GM12878 (cell line): Measurements from ENCODE around the gene MATN1. TPM values are rescaled to one million over a fixed set of nuclear protein-coding genes. Genes with fewer than 3 reads are reported as not detected.

Experiments used
- ATAC-seq: fragments of 200-7000 bp; cut with Tn5 transposase; 3 replicates; pipeline ENCODE4 v1.9.1; 2020; ENCODE audit warnings: mild to moderate bottlenecking, moderate library complexity
- BruUV-seq: library from RNA; stranded (reverse); fragments of 400-500 nt; replicated peaks from 2 replicates; lab custom pipeline; 2021; lab: Mats Ljungman, UMichigan
- CTCF ChIA-PET: fragments of 300-600 bp; sonication (Branson Sonifier 250); formaldehyde crosslinking; extraction: SDS; loops from one replicate; lab custom pipeline; 2021; ENCODE audit warnings: inconsistent platforms; lab: Yijun Ruan, JAX
- POLR2A ChIA-PET: fragments of 350-600 bp; formaldehyde crosslinking; extraction: SDS; loops from one replicate; lab custom pipeline; 2021; ENCODE audit warnings: inconsistent platforms; lab: Charles Lee
- RAD21 ChIA-PET: fragments of 300-600 bp; sonication (Branson Sonifier 250); formaldehyde crosslinking; loops from one replicate; lab custom pipeline; 2023; ENCODE audit warnings: antibody characterized with exemption; ENCODE audit not compliant: unreplicated experiment; lab: Charles Lee
- SMC1A ChIA-PET: fragments of 300-600 bp; sonication (Branson Sonifier 250); formaldehyde crosslinking; loops from one replicate; lab custom pipeline; 2023; ENCODE audit not compliant: unreplicated experiment, uncharacterized antibody; lab: Charles Lee
- DNase-seq: peaks from one replicate; pipeline ENCODE4 v3.0.0-alpha.2; 2011; ENCODE audit warnings: low read depth, low spot score
- FAIRE-seq: peaks from 3 replicates; lab custom pipeline; 2011; peaks lifted over from hg19 to GRCh38; lab: Jason Lieb, UNC
- H2AFZ ChIP-seq: 2 replicates; pipeline ENCODE4 v1.6.0; 2011; ENCODE audit warnings: low read depth, low read length, control low read depth; ENCODE audit not compliant: control insufficient read depth
- H3K27ac ChIP-seq: 2 replicates; pipeline ENCODE4 v1.5.1; 2011; ENCODE audit warnings: control low read depth; ENCODE audit not compliant: control insufficient read depth, insufficient read depth
- H3K27me3 ChIP-seq, 2 experiments: replicated peaks in 1 of 2; 2 replicates each; pipeline versions ENCODE4 v1.6.0 to v1.6.1; 2011; ENCODE audit warnings: low read length in 1 of 2; ENCODE audit not compliant: control insufficient read depth in 2 of 2, insufficient read depth in 2 of 2
- H3K36me3 ChIP-seq, 2 experiments: 2 replicates each; pipeline ENCODE4 v1.5.1; 2011; ENCODE audit warnings: low read length in 1 of 2; ENCODE audit not compliant: control insufficient read depth in 2 of 2, insufficient read depth in 2 of 2
- H3K4me1 ChIP-seq: 2 replicates; pipeline ENCODE4 v1.6.1; 2011; ENCODE audit warnings: mild to moderate bottlenecking, low read length, moderate library complexity, mixed read lengths; ENCODE audit not compliant: control insufficient read depth, insufficient read depth
- H3K4me2 ChIP-seq: 2 replicates; pipeline ENCODE4 v1.6.0; 2011; ENCODE audit warnings: control low read depth; ENCODE audit not compliant: control insufficient read depth, insufficient read depth
- H3K4me3 ChIP-seq: fragments of 200-600 bp; sonication (generic); 2 replicates; pipeline ENCODE4 v1.5.1; 2016
- H3K79me2 ChIP-seq: 2 replicates; pipeline ENCODE4 v1.6.0; 2011; ENCODE audit warnings: low read length; ENCODE audit not compliant: control insufficient read depth, insufficient read depth
- H3K9ac ChIP-seq: 2 replicates; pipeline ENCODE4 v1.8.0; 2011; ENCODE audit warnings: low read length, control low read depth, mixed read lengths; ENCODE audit not compliant: control insufficient read depth, insufficient read depth
- H3K9me3 ChIP-seq: replicated peaks from 3 replicates; pipeline ENCODE4 v1.5.1; 2011; ENCODE audit warnings: mild to moderate bottlenecking, low read length; ENCODE audit not compliant: control insufficient read depth, insufficient read depth
- H4K20me1 ChIP-seq: 2 replicates; pipeline ENCODE4 v1.6.0; 2011; ENCODE audit not compliant: control insufficient read depth, insufficient read depth
- ASH2L ChIP-seq: fragments of 300-600, 200-600 bp; sonication (generic); IDR thresholded peaks from 2 replicates; pipeline ENCODE4 v1.6.1; 2017; ENCODE audit warnings: low read depth, mild to moderate bottlenecking, borderline replicate concordance
- BHLHE40 ChIP-seq, 2 experiments: fragments of 450-650 bp in 1 of 2; IDR thresholded peaks; 2 replicates each; pipeline ENCODE4 v1.6.1; 2011 to 2017; ENCODE audit warnings: low read depth in 2 of 2, borderline replicate concordance in 1 of 2, improper control_type of control experiment in 1 of 2, low read length in 1 of 2, mild to moderate bottlenecking in 1 of 2
- CREM ChIP-seq: IDR thresholded peaks from 2 replicates; pipeline ENCODE4 v1.6.1; 2014; ENCODE audit warnings: antibody characterized with exemption, low read depth
- ELK1 ChIP-seq: IDR thresholded peaks from 2 replicates; pipeline ENCODE4 v1.6.1; 2012; ENCODE audit warnings: low read depth, low read length, improper control_type of control experiment
- EZH2 ChIP-seq: IDR thresholded peaks from 2 replicates; pipeline ENCODE4 v1.6.1; 2012; ENCODE audit warnings: low read depth, mild to moderate bottlenecking, control low read depth, inconsistent platforms, low read length, borderline replicate concordance; ENCODE audit not compliant: control insufficient read depth
- HDGF ChIP-seq: fragments of 450-650 bp; IDR thresholded peaks from 2 replicates; pipeline ENCODE4 v1.6.1; 2016; ENCODE audit warnings: antibody characterized with exemption
- NFYB ChIP-seq: IDR thresholded peaks from 2 replicates; pipeline ENCODE4 v1.6.1; 2011; ENCODE audit warnings: low read depth, mild to moderate bottlenecking, low read length, improper control_type of control experiment, moderate library complexity; ENCODE audit not compliant: insufficient read depth
- POLR2AphosphoS2 ChIP-seq: IDR thresholded peaks from 2 replicates; pipeline ENCODE4 v1.6.1; 2011; ENCODE audit warnings: low read depth, mild to moderate bottlenecking, low read length, improper control_type of control experiment, moderate library complexity
- SUPT20H ChIP-seq: IDR thresholded peaks from 2 replicates; pipeline ENCODE4 v1.6.1; 2011; ENCODE audit warnings: low read depth, mild to moderate bottlenecking, low read length, moderate library complexity, borderline replicate concordance; ENCODE audit not compliant: control insufficient read depth
- TCF12 ChIP-seq: IDR thresholded peaks from 2 replicates; pipeline ENCODE4 v1.6.1; 2011; ENCODE audit warnings: low read depth, mild to moderate bottlenecking, low read length
- TCF3 ChIP-seq: IDR thresholded peaks from 2 replicates; pipeline ENCODE4 v1.6.1; 2012; ENCODE audit warnings: low read depth, mild to moderate bottlenecking, low read length, borderline replicate concordance; ENCODE audit not compliant: insufficient read depth
- YBX1 ChIP-seq: fragments of 450-650 bp; IDR thresholded peaks from 2 replicates; pipeline ENCODE4 v1.6.1; 2016; ENCODE audit warnings: antibody characterized with exemption
- YY1 ChIP-seq: IDR thresholded peaks from 2 replicates; pipeline ENCODE4 v1.6.1; 2011; ENCODE audit warnings: low read depth, mild to moderate bottlenecking, low read length
- ZBTB11 ChIP-seq: fragments of 450-650 bp; formaldehyde crosslinking; IDR thresholded peaks from 2 replicates; pipeline ENCODE4 v1.5.0; 2022; ENCODE audit warnings: mild to moderate bottlenecking, missing genetic modification characterization
- ZBTB40 ChIP-seq: fragments of 450-650 bp; IDR thresholded peaks from 2 replicates; pipeline ENCODE4 v1.6.1; 2016; ENCODE audit warnings: mild to moderate bottlenecking, moderate library complexity, borderline replicate concordance
- ZNF274 ChIP-seq: IDR thresholded peaks from one replicate; pipeline ENCODE4 v1.8.0; 2011; ENCODE audit not compliant: insufficient read length, insufficient read depth
- WGBS: methylation state at CpG from one replicate; pipeline ENCODE4 v1.1.6; 2016; ENCODE audit warnings: low lambda C conversion rate; ENCODE audit not compliant: insufficient replicate concordance, insufficient coverage; ENCODE audit errors: missing lambda C conversion rate; 5-methylcytosine and 5-hydroxymethylcytosine counted together
- in situ Hi-C: fragments of 300-500 bp; cut with MboI; formaldehyde crosslinking; loops from 9 replicates; pipeline ENCODE4 v1.14.3; 2018; ENCODE audit warnings: mixed read lengths
- intact Hi-C: fragments of 100-400 bp; cut with micrococcal nuclease; formaldehyde crosslinking; loops from one replicate; pipeline ENCODE4 v1.14.2; 2022; ENCODE audit not compliant: unreplicated experiment
- polyA plus RNA-seq, 11 experiments: library from polyadenylated mRNA; depleted of rRNA in 4 of 11; unstranded in 6 of 11; stranded (reverse) in 5 of 11; fragments of >200 nt; fragmentation: Nextera tagmentation in 4 of 11; fragmentation: Illumina TruSeq in 1 of 11; extraction: Ambion mirVana in 4 of 11; extraction: Trizol in 1 of 11; gene quantifications; 1 replicate in 1 of 11; 2 replicates in 10 of 11; pipeline versions ENCODE4 v1.2.1 to v1.2.3, GENCODE V29; 2011 to 2016; ENCODE audit warnings: inconsistent platforms in 2 of 11, missing spikeins in 2 of 11, low read depth in 1 of 11
- total RNA-seq, 4 experiments: library from RNA; depleted of rRNA in 3 of 4; stranded (reverse); fragments of >200 nt in 3 of 4; fragmentation: Illumina TruSeq in 1 of 4; extraction: Trizol in 1 of 4; gene quantifications; 2 replicates each; pipeline versions ENCODE4 v1.2.1 to v1.2.3, GENCODE V29; 2013 to 2021

The MATN1 gene
- total and polyA plus RNA-seq, 10 of the 15 experiments (the other 5 are each of a cell fraction or from before 2014, with no cell fraction given) = 0.04 to 0.50 (median 0.10) TPM; not detected in 1

GRCh38 chr1:30678209-30678608 lies 45.2 kb downstream of the MATN1 start:
- WGBS = 0% methylated on average over 3 of the region's 3 CpGs
- H3K9me3 ChIP-seq = no peaks in the 10 kb centered on the region; the same call in 2 of the 3 replicates
- no peak overlapping the region for H2AFZ ChIP-seq
- no peaks in the 10 kb centered on the region for H3K79me2 ChIP-seq
- no peak overlapping the region for H3K4me2 ChIP-seq
- no peak for ATAC-seq
- in situ Hi-C loops (no loop called here), intact Hi-C loops (no loop called here)
- no peaks in the 10 kb centered on the region for H3K4me1 ChIP-seq
- ChIA-PET RAD21 (no interaction called here), POLR2A (no interaction called here), CTCF (no interaction called here), SMC1A (no interaction called here)
- no peak overlapping the region for H3K4me3 ChIP-seq
- DNase-seq = no peak
- H4K20me1 ChIP-seq = no peaks in the 10 kb centered on the region
- no peaks in the 10 kb centered on the region; a peak in 1 of 4 replicates for H3K27me3 ChIP-seq
- no peak for FAIRE-seq
- H3K9ac ChIP-seq = no peak overlapping the region
- no peak overlapping the region for H3K27ac ChIP-seq
- H3K36me3 ChIP-seq = no peaks in the 10 kb centered on the region
- no peak for TF ChIP-seq BHLHE40 (IDR thresholded peaks at IDR 0.05; ENCODE audit: borderline replicate concordance in 1 of 2, low read depth in 2 of 2, low read length in 1 of 2)
- TF ChIP-seq EZH2 = no peak
- no peak for TF ChIP-seq TCF3
- no peak for TF ChIP-seq ZNF274
- TF ChIP-seq CREM = no peak
- TF ChIP-seq TCF12 = no peak
- no peak for TF ChIP-seq ASH2L
- TF ChIP-seq ZBTB11 (CRISPR knock-in tag) = no peak
- no peak for TF ChIP-seq SUPT20H
- TF ChIP-seq ELK1 = no peak
- no peak for TF ChIP-seq NFYB
- no peak for TF ChIP-seq YBX1
- TF ChIP-seq YY1 = no peak
- no peak for TF ChIP-seq ZBTB40
- TF ChIP-seq POLR2AphosphoS2 = no peak
- TF ChIP-seq HDGF = no peak
- BruUV-seq = no TSS peak
